Mucosa of rectum (tissue), 2 donors: ENCODE measurements around the gene BIN1.

Experiments
- H3K27ac ChIP-seq, 2 donors: one replicate each; pipeline ENCODE4 v1.7.0; 2013; ENCODE audit warnings: inconsistent platforms in 2 of 2, low read depth in 2 of 2, low read length in 2 of 2
- H3K27me3 ChIP-seq, 2 donors: one replicate each; pipeline ENCODE4 v1.7.0; 2013; ENCODE audit warnings: low read length in 2 of 2; ENCODE audit not compliant: control insufficient read depth in 2 of 2, insufficient read depth in 2 of 2
- H3K36me3 ChIP-seq, 2 donors: one replicate each; pipeline ENCODE4 v1.7.0; 2013; ENCODE audit warnings: low read length in 2 of 2; ENCODE audit not compliant: control insufficient read depth in 2 of 2, insufficient read depth in 2 of 2
- H3K4me1 ChIP-seq, 2 donors: one replicate each; pipeline ENCODE4 v1.7.0; 2013; ENCODE audit warnings: low read length in 2 of 2, mild to moderate bottlenecking in 1 of 2; ENCODE audit not compliant: control insufficient read depth in 2 of 2, insufficient read depth in 2 of 2
- H3K4me3 ChIP-seq, 2 donors: one replicate each; pipeline ENCODE4 v1.7.0; 2013; ENCODE audit warnings: low read length in 2 of 2
- H3K9ac ChIP-seq, 2 donors: one replicate each; pipeline ENCODE4 v1.7.0; 2013; ENCODE audit warnings: low read length in 2 of 2, low read depth in 1 of 2, mild to moderate bottlenecking in 1 of 2
- H3K9me3 ChIP-seq, 2 donors: one replicate each; pipeline ENCODE4 v1.7.0; 2013; ENCODE audit warnings: low read length in 2 of 2; ENCODE audit not compliant: control insufficient read depth in 2 of 2
- donor health status: healthy.
- donor health status: Normal muscosa, but diverticular disease.

BIN1 gene

DNA sequence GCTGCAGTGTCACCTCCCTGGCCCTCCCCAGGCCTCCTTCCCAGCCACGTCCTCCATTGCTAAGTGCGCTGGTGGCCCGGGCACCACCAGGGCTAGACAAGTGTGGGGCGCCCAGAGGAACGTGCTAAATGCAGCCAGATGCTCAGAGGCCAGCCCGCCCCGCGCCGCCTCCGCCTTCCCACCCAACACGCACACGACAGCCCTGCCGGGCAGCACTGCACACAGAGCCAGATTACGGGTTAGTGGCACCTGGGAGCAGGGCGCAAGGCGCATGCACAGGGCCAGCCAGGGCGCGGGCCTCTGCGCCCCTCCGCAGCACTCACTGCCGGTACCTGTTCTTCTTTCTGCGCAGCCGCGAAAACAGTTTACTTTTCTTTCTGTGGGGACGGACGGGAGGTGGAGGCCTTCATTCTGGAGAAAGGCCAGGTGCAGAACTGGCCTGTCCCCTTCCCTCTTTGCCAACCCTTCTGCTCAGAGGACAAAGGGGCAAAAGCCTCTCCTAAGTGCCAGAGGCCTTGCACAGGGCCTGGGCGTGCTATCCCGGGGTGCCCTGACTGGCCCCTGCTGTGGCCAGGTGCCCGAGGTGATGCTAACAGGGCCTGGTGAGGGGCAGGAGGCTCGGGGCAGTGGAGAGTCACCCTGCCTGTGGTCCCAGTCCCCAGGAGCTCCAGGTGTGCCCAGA, 46.5 kb downstream of the BIN1 start:
- Histone ChIP-seq H3K4me1 (peaks cover 11 to 13% of the 10 kb centered on the region in 2 donors), H3K9ac (no peak overlapping the region), H3K36me3 (peaks cover 6 to 21% of the 10 kb centered on the region in 2 donors), H3K4me3 (no peak overlapping the region), H3K9me3 (no peaks in the 10 kb centered on the region), H3K27ac (no peak overlapping the region), H3K27me3 (no peaks in the 10 kb centered on the region)

DNA sequence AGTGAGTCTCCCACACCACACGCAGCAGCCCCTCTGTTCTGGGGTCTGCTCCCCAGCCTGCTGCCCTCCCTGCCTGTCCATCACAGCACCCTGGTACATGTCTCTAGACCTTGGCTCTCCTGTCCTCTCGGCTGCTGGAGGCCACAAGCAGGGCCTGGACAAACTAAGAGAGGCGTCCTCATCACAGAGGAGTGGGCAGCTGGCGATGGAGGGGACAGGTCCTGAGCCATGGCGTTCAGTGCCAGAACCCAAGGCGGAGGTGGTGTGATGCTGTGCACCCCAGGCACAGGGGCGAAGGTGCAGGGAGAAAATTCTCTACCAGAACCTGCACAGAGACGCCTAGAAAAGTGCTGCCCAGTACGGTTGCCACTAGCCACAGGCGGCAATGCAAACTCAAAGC, 47.4 kb downstream of the BIN1 start:
- no peak overlapping the region for H3K4me3 ChIP-seq
- peaks cover 6 to 21% of the 10 kb centered on the region in 2 donors for H3K36me3 ChIP-seq
- no peaks in the 10 kb centered on the region for H3K9me3 ChIP-seq
- H3K27ac ChIP-seq = no peak overlapping the region
- H3K9ac ChIP-seq = no peak overlapping the region
- no peaks in the 10 kb centered on the region for H3K27me3 ChIP-seq
- H3K4me1 ChIP-seq = peaks cover 2 to 4% of the 10 kb centered on the region in 2 donors

DNA sequence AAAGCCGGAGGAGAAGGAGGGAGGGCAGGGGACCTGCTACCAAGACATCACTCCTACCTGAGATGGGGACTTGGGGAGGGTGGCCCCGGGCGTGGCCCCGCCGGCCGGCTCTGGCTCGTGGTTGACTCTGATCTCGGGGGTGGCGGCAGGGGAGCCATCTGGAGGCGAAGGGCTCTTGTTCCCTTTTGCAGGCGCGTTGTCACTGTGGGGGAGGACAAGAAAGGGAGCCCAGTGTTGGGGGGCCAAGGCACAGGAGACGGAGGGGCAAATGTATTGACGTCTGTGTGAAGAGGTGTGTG, 48.1 kb downstream of the BIN1 start:
- no peak overlapping the region for H3K9ac ChIP-seq
- no peak overlapping the region for H3K27ac ChIP-seq
- no peak overlapping the region for H3K4me3 ChIP-seq
- H3K27me3 ChIP-seq = no peaks in the 10 kb centered on the region
- no peaks in the 10 kb centered on the region for H3K9me3 ChIP-seq
- H3K4me1 ChIP-seq = peaks cover 0 to 5% of the 10 kb centered on the region in 2 donors
- H3K36me3 ChIP-seq = peaks cover 6 to 21% of the 10 kb centered on the region in 2 donors

DNA sequence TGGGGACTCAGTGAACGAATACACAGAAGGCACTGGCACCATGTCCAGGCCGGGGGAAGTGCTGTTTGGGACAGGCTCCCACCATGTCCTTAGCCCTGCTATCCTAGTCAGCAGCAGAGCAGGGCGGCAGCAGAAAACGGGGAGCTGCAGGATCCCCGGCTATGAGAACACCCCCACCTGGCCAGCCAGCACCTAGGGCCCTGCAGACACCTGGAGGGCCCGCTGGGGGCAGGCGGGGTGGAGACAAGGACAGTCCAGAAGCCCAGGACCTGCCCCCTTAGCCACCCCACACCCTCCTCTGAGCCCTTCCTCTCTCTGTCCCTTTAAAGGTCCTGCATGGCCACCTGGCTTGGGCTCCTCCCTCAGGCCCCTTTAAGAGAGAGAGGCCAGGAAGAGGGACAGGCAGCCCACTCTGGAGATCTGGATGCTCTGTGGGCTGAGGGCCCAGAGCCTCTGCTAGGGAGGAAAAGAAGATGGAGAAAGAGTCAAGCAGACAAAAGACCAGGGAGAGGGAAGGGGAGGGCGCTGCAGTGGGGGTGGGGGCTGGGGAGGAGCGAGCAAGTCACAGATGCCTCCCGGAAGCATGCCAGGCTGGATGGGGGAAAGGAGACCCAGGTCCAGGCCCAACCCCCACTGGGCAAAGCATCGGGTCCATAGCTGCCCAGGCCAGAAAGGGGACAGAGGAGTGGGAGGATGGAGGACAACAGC, 48.6 kb downstream of the BIN1 start:
- peaks cover 6 to 21% of the 10 kb centered on the region in 2 donors for H3K36me3 ChIP-seq
- no peak overlapping the region for H3K27ac ChIP-seq
- peaks cover 3 to 9% of the 10 kb centered on the region in 2 donors for H3K4me1 ChIP-seq
- H3K4me3 ChIP-seq = no peak overlapping the region
- no peaks in the 10 kb centered on the region for H3K9me3 ChIP-seq
- no peak overlapping the region for H3K9ac ChIP-seq
- no peaks in the 10 kb centered on the region for H3K27me3 ChIP-seq

DNA sequence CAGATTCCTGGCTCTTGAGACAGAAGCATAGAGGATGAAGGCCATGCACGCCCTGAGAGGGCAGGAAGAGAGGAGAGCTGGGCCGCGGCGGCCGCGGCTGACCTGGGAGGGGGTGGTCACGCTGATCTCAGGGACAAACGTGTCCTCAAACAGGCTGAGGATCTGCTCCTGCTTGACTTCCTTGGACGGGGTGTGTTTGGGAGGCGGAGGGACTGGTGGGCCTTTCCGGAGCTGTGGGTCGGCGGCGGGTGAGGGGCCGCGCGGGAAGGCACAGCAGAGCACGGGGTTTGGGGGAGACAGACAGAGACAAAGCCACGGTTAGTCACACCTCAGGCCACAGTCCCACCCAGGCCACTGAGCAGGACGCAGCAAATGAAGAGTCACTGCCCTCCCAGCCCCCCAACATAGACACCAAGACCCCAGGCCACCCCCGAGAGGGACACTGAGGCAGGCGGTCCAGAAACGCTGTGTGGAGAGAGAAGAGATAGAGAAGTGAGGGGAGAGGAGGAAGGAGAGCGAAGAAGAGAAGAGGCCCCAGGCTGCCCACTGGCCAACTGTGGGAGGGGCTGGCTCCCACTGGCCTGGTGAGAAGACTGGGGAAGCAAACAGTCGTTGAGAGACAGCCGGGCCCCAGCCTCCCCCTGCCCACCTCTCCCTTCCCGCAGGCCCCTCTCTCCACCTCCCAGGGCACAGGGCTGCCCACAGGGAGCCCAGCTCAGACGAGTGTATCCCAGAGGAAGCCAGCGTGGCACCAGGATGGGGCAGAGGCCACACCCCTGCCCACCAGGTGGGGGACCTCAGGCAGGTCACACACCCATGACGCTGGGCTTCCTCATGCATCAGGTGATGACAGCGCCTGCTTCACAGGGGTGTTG, 49.3 kb downstream of the BIN1 start:
- Histone ChIP-seq H3K36me3 (peaks cover 6 to 23% of the 10 kb centered on the region in 2 donors), H3K9me3 (no peaks in the 10 kb centered on the region), H3K4me1 (peaks cover 3 to 9% of the 10 kb centered on the region in 2 donors), H3K27ac (no peak overlapping the region), H3K27me3 (no peaks in the 10 kb centered on the region), H3K4me3 (no peak overlapping the region), H3K9ac (no peak overlapping the region)

DNA sequence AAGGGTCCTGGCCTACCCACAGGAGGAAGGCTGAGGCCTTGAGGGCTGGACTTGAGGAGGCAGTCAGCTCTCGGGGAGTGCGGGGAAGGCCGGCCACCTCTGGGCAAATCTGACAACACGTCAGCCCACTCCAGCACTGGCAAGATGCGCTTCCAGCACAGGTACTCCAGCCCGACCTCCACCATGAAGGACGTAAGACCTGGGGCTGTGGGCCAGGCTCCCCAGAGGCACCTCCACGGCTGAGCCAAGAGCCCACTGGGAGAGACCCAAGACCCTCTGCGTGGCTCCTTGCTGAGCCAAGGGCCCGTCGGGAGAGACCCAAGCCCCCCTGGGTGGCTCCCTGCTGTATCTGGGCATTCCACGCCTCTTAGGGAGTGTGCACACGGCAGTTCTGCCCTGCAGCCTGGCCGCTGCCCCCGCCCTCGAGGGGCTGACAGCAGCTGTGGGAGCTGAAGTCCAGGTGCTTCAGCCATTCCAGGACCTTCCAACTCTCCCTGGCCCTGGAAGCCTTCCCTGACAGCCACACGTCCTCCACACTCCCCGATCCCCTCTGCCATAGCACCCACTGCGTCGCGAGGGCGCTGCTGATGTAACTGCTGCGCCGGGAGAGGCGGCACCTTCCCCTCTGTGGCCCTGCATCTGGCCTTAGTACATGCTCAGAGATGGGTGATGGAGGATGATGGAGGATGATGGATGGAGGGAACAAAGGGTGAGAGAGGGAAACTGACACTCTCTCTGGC, 50.2 kb downstream of the BIN1 start:
- Histone ChIP-seq H3K27ac (no peak overlapping the region), H3K9me3 (no peaks in the 10 kb centered on the region), H3K27me3 (no peaks in the 10 kb centered on the region), H3K9ac (no peak overlapping the region), H3K4me3 (no peak overlapping the region), H3K36me3 (peaks cover 6 to 21% of the 10 kb centered on the region in 2 donors), H3K4me1 (peaks cover 3 to 9% of the 10 kb centered on the region in 2 donors)

DNA sequence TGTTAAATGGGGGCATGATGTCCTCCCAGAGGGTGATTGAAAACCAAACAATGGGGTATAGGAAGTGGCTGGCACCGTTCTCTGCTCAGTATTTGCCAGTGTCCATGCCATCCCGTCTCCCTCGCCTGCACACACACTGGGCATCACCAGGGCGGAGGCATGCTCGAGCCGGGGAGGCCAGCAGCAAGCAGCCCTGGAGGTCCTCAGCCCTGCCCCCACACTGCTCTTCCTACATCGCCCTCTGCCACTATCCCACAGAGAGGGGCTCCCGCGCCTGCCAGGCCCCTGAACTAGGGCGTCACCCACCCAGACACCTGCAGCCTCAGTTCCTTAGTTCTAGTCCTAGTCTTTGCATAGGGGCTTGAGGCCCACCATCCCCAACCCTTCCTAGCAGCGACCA, 50.9 kb downstream of the BIN1 start:
- Histone ChIP-seq H3K27ac (no peak overlapping the region), H3K9ac (no peak overlapping the region)

DNA sequence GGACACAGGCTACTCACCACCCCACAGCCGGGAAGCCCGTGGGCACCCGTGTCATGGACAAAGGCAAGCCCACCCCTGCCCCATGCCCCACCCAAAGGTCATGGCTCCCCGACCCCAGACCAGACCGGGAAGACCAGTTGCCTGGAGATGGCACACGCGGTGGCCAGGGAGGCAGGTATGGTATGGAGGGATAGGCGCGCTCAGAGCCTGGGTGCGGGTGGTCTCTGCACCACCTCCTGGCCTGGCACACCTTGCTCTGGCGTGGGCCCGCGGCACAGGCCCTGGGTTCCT, 51.2 kb downstream of the BIN1 start:
- peaks cover 6 to 14% of the 10 kb centered on the region in 2 donors for H3K36me3 ChIP-seq
- no peak overlapping the region for H3K27ac ChIP-seq
- no peak overlapping the region for H3K9ac ChIP-seq
- H3K4me3 ChIP-seq = no peak overlapping the region
- H3K27me3 ChIP-seq = no peaks in the 10 kb centered on the region
- H3K9me3 ChIP-seq = no peaks in the 10 kb centered on the region
- peaks cover 3 to 9% of the 10 kb centered on the region in 2 donors for H3K4me1 ChIP-seq

More for the DNA sequence above, 50.9 kb downstream of the BIN1 start:
- Histone ChIP-seq H3K27me3 (no peaks in the 10 kb centered on the region), H3K36me3 (peaks cover 6 to 14% of the 10 kb centered on the region in 2 donors), H3K4me3 (no peak overlapping the region), H3K9me3 (no peaks in the 10 kb centered on the region), H3K4me1 (peaks cover 3 to 9% of the 10 kb centered on the region in 2 donors)

DNA sequence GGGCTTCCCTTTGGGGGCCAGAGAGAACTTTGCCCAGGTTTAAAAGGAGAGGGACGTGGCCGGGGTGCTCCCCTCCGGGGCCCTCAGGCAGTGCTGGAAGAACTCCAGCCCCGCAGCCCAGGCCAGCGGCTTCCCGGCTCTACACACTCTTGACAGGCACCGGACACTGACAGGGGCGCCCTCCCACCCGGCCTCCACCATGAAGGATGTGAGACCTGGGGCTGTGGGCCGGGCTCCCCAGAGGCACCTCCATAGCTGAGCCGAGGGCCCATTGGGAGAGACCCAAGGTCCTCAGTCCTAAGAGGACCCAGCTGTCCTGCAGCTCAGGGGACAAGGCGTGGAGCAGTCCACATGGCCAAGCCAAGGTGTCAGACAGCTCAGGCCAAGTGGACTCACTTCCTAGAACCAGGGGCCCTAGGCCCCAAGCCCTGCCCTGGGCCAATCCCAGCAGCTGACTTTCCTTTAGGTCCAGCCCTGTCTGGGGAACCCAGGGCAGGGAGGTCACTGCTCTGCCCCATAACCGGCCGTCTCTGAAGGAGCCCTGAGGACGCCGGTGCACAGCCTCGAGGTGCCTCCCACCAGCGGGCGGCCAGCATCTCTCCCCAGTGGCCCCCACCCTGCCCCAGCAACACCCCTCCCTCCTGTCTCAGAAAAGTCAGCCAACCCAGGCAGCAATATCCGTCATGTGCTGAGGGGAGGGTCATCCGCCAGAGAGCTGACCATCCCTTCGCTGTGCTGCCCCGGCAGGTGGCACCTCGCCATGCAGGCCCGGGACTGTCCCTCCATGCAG, 51.8 kb downstream of the BIN1 start:
- Histone ChIP-seq H3K27ac (no peak overlapping the region), H3K36me3 (peaks cover 3 to 11% of the 10 kb centered on the region in 2 donors)

More for the DNA sequence above, 51.8 kb downstream of the BIN1 start:
- Histone ChIP-seq H3K4me1 (peaks cover 3 to 9% of the 10 kb centered on the region in 2 donors), H3K9me3 (no peaks in the 10 kb centered on the region), H3K9ac (no peak overlapping the region), H3K4me3 (no peak overlapping the region), H3K27me3 (no peaks in the 10 kb centered on the region)
